CD14-positive monocyte (primary cell): ENCODE data around the gene C5. TPM values are rescaled to one million over a fixed set of nuclear protein-coding genes. Genes with fewer than 3 reads are reported as not detected.
"Not testable (repeated sequence)": the region's sequence is repeated elsewhere in the genome, so short reads cannot be mapped to it uniquely, and the experiment has no call there.

Experiments
- DNase-seq, 3 donors: peaks; one replicate each; pipeline ENCODE4 v3.0.0-alpha.2; 2011 to 2022
- H2AFZ ChIP-seq: 2 replicates; pipeline ENCODE4 v1.6.0; 2012; ENCODE audit warnings: mild to moderate bottlenecking, low read depth, low read length, inconsistent platforms; ENCODE audit not compliant: insufficient read depth, poor library complexity, severe bottlenecking
- H3K27ac ChIP-seq, 2 donors: 1 replicate in 1 of 2; 2 replicates in 1 of 2; pipeline ENCODE4 v1.5.1; 2012 to 2013; ENCODE audit warnings: low read length in 2 of 2, control low read depth in 1 of 2, inconsistent platforms in 1 of 2, low read depth in 1 of 2, mild to moderate bottlenecking in 1 of 2
- H3K27me3 ChIP-seq, 2 donors: one replicate each; pipeline versions ENCODE4 v1.6.0 to v1.6.1; 2011 to 2013; ENCODE audit warnings: low read length in 2 of 2; ENCODE audit not compliant: control insufficient read depth in 2 of 2, insufficient read depth in 2 of 2
- H3K36me3 ChIP-seq, 2 donors: replicated peaks in 1 of 2; 1 replicate in 1 of 2; 2 replicates in 1 of 2; pipeline versions ENCODE4 v1.5.1 to v1.6.1; 2012 to 2013; ENCODE audit warnings: low read length in 2 of 2, control low read depth in 1 of 2, inconsistent platforms in 1 of 2, mild to moderate bottlenecking in 1 of 2; ENCODE audit not compliant: insufficient read depth in 2 of 2, control insufficient read depth in 1 of 2
- H3K4me1 ChIP-seq, 2 donors: 1 replicate in 1 of 2; 2 replicates in 1 of 2; pipeline versions ENCODE4 v1.5.1 to v1.6.1; 2012 to 2013; ENCODE audit warnings: low read length in 2 of 2, control low read depth in 1 of 2, inconsistent platforms in 1 of 2, mild to moderate bottlenecking in 1 of 2, moderate library complexity in 1 of 2; ENCODE audit not compliant: insufficient read depth in 2 of 2, control insufficient read depth in 1 of 2
- H3K4me2 ChIP-seq: replicated peaks from 2 replicates; pipeline ENCODE3; 2012; ENCODE audit warnings: low read length, moderate library complexity, mild to moderate bottlenecking; ENCODE audit not compliant: poor library complexity, severe bottlenecking; ENCODE audit errors: extremely low read depth
- H3K4me3 ChIP-seq, 3 experiments: fragments of 200-600 bp in 1 of 3; sonication (generic) in 1 of 3; replicated peaks in 1 of 3; 1 replicate in 2 of 3; 2 replicates in 1 of 3; pipeline ENCODE4 v1.5.1; 2011 to 2013; ENCODE audit warnings: low read length in 3 of 3, mild to moderate bottlenecking in 3 of 3, control low read depth in 2 of 3, low read depth in 2 of 3, inconsistent platforms in 1 of 3, moderate library complexity in 1 of 3
- H3K79me2 ChIP-seq: 2 replicates; pipeline ENCODE4 v1.6.0; 2012; ENCODE audit warnings: mild to moderate bottlenecking, control low read depth, inconsistent platforms, low read length, moderate library complexity; ENCODE audit not compliant: insufficient read depth
- H3K9ac ChIP-seq: 2 replicates; pipeline ENCODE4 v1.6.0; 2017; ENCODE audit warnings: low read length, mild to moderate bottlenecking; ENCODE audit not compliant: insufficient read depth, poor library complexity, severe bottlenecking
- H3K9me3 ChIP-seq, 2 donors: replicated peaks in 1 of 2; 1 replicate in 1 of 2; 2 replicates in 1 of 2; pipeline versions ENCODE4 v1.5.1 to v1.6.1; 2012 to 2013; ENCODE audit warnings: low read length in 2 of 2, control low read depth in 1 of 2; ENCODE audit not compliant: control insufficient read depth in 1 of 2, insufficient read depth in 1 of 2
- H4K20me1 ChIP-seq: 2 replicates; pipeline ENCODE4 v1.6.0; 2012; ENCODE audit warnings: mild to moderate bottlenecking, low read length, control low read depth, moderate library complexity; ENCODE audit not compliant: insufficient read depth
- H3K27ac Mint-ChIP-seq, 7 donors: one replicate each; pipeline ENCODE4 v1.8.0; 2020; ENCODE audit warnings: mild to moderate bottlenecking in 7 of 7, mixed read lengths in 7 of 7, moderate library complexity in 6 of 7, inconsistent platforms in 2 of 7
- H3K27me3 Mint-ChIP-seq, 3 donors: one replicate each; pipeline ENCODE4 v1.8.0; 2021 to 2022; ENCODE audit warnings: low read depth in 3 of 3, mild to moderate bottlenecking in 3 of 3, mixed read lengths in 3 of 3, moderate library complexity in 3 of 3, inconsistent platforms in 1 of 3
- H3K36me3 Mint-ChIP-seq, 2 donors: one replicate each; pipeline ENCODE4 v1.8.0; 2020; ENCODE audit warnings: mixed read lengths in 2 of 2, inconsistent platforms in 1 of 2, mild to moderate bottlenecking in 1 of 2
- H3K4me1 Mint-ChIP-seq: one replicate; pipeline ENCODE4 v1.8.0; 2020; ENCODE audit warnings: mild to moderate bottlenecking, mixed read lengths
- H3K4me3 Mint-ChIP-seq, 2 donors: one replicate each; pipeline ENCODE4 v1.8.0; 2020; ENCODE audit warnings: mild to moderate bottlenecking in 2 of 2, mixed read lengths in 2 of 2, moderate library complexity in 1 of 2
- H3K9me3 Mint-ChIP-seq, 7 donors: one replicate each; pipeline ENCODE4 v1.8.0; 2020 to 2022; ENCODE audit warnings: mixed read lengths in 7 of 7, mild to moderate bottlenecking in 6 of 7, moderate library complexity in 6 of 7, inconsistent platforms in 2 of 7
- WGBS: methylation state at CpG from one replicate; pipeline ENCODE4 v1.1.5; 2013; ENCODE audit warnings: missing lambda C conversion rate; ENCODE audit not compliant: insufficient coverage; 5-methylcytosine and 5-hydroxymethylcytosine counted together
- intact Hi-C, 2 donors: fragments of 100-400 bp; cut with micrococcal nuclease; formaldehyde crosslinking; loops; one replicate each; pipeline versions ENCODE4 v1.15.0 to v1.15.1; 2023
- polyA plus RNA-seq, 3 donors: library from polyadenylated mRNA; depleted of rRNA in 1 of 3; unstranded in 2 of 3; stranded (reverse) in 1 of 3; fragments of 300-500 nt in 2 of 3; fragments of >200 nt in 1 of 3; fragmentation: Illumina TruSeq in 2 of 3; gene quantifications; 1 replicate in 2 of 3; 2 replicates in 1 of 3; pipeline ENCODE4 v1.2.3, GENCODE V29; 2012 to 2021
- TF ChIP-seq, protein P1 (sequence below): fragments of 200-600 bp; IDR thresholded peaks from one replicate; pipeline ENCODE4 v1.8.0; 2022; ENCODE audit warnings: antibody characterized with exemption, mild to moderate bottlenecking

The C5 gene
- polyA plus RNA-seq, 3 donors, result 0.66 to 3.5 (median 1.2) TPM

DNA sequence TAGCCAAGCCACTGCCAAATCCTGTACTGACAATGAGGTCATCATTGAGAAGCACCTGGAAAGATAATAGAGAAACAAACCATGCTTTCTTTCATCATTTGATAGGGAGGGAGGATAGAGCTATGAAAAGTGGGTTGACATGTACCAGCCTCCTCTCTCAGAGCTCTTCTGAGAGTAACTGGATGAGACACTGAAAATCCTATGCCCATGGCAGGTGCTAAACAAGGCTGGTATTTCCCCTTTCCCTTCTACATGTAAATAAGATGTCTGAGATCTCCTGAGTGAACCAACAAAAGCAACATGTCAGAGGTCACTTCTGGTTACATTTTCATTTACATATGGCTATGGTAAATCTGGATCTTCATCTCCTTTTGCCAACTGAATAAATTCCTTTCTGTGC, 78.1 kb downstream of the C5 start:
- no peak overlapping the region for H3K27ac Mint-ChIP-seq
- intact Hi-C loops, result no loop called here
- TF ChIP-seq, protein P1, sequence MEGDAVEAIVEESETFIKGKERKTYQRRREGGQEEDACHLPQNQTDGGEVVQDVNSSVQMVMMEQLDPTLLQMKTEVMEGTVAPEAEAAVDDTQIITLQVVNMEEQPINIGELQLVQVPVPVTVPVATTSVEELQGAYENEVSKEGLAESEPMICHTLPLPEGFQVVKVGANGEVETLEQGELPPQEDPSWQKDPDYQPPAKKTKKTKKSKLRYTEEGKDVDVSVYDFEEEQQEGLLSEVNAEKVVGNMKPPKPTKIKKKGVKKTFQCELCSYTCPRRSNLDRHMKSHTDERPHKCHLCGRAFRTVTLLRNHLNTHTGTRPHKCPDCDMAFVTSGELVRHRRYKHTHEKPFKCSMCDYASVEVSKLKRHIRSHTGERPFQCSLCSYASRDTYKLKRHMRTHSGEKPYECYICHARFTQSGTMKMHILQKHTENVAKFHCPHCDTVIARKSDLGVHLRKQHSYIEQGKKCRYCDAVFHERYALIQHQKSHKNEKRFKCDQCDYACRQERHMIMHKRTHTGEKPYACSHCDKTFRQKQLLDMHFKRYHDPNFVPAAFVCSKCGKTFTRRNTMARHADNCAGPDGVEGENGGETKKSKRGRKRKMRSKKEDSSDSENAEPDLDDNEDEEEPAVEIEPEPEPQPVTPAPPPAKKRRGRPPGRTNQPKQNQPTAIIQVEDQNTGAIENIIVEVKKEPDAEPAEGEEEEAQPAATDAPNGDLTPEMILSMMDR, result no peak

DNA sequence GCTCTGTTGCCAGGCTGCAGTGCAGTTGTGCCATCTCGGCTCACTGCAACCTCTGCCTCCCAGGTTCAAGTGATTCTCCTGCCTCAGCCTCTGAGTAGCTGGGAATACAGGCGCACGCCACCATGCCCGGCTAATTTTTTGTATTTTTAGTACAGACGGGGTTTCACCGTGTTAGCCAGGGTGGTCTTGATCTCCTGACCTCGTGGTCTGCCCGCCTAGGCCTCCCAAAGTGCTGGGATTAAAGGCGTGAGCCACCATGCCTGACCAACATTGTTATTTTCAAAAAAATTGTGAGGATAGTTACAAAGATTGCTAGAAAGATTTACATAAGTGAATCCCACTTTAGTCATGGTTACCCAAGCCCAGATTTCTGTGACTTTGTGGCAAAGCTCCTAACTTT, 78.6 kb downstream of the C5 start:
- H3K4me3 Mint-ChIP-seq, H3K79me2 ChIP-seq, intact Hi-C loops: not testable (repeated sequence)

More for the DNA sequence above, 78.1 kb downstream of the C5 start:
- Histone ChIP-seq H3K9me3 (no peaks in the 10 kb centered on the region), H3K79me2 (no peaks in the 10 kb centered on the region), H4K20me1 (no peaks in the 10 kb centered on the region), H3K27me3 (no peaks in the 10 kb centered on the region), H3K4me2 (no peak overlapping the region), H3K36me3 (no peaks in the 10 kb centered on the region), H3K27ac (no peak overlapping the region), H3K4me3 (no peak overlapping the region), H3K4me1 (no peaks in the 10 kb centered on the region), H2AFZ (no peak overlapping the region), H3K9ac (no peak overlapping the region)
- no peak overlapping the region for H3K4me3 Mint-ChIP-seq
- H3K9me3 Mint-ChIP-seq, result no peaks in the 10 kb centered on the region
- H3K36me3 Mint-ChIP-seq, result peaks cover 4 to 10% of the 10 kb centered on the region in 2 donors
- no peak for DNase-seq
- peaks cover 8% of the 10 kb centered on the region for H3K4me1 Mint-ChIP-seq
- no peaks in the 10 kb centered on the region for H3K27me3 Mint-ChIP-seq

More for the DNA sequence above, 78.6 kb downstream of the C5 start:
- not testable (repeated sequence) for DNase-seq, H3K9me3 ChIP-seq, H3K27ac Mint-ChIP-seq, H3K4me3 ChIP-seq, H3K9ac ChIP-seq, H3K27ac ChIP-seq, H3K4me1 ChIP-seq, H3K36me3 ChIP-seq, H3K9me3 Mint-ChIP-seq, H4K20me1 ChIP-seq, H3K4me1 Mint-ChIP-seq, H3K36me3 Mint-ChIP-seq, H3K27me3 Mint-ChIP-seq, H3K27me3 ChIP-seq, H3K4me2 ChIP-seq, H2AFZ ChIP-seq
- WGBS, result 96% methylated on average over 8 of the region's 9 CpGs
